Fibroblast of villous mesenchyme (primary cell): ENCODE data around the gene CDYL2. TPM values are rescaled to one million over a fixed set of nuclear protein-coding genes. Genes with fewer than 3 reads are reported as not detected.
A peak's percentile ranks its signal among the peaks of the same experiment; 100 is the strongest.

ENCODE experiments used
- DNase-seq: peaks from one replicate; pipeline ENCODE4 v3.0.0-alpha.2; 2010; ENCODE audit warnings: low read depth
- H3K4me3 ChIP-seq: 2 replicates; pipeline ENCODE4 v1.5.1; 2011; ENCODE audit warnings: low read depth, mild to moderate bottlenecking, low read length
- total RNA-seq: library from RNA; depleted of rRNA; stranded (reverse); fragments of >200 nt; gene quantifications from 2 replicates; pipeline ENCODE4 v1.2.3, GENCODE V29; 2012
- TF ChIP-seq, protein P1 (sequence below): IDR thresholded peaks from 2 replicates; pipeline ENCODE4 v1.5.1; 2012; ENCODE audit warnings: low read depth, mild to moderate bottlenecking, low read length; ENCODE audit not compliant: insufficient read depth

The CDYL2 gene, protein sequence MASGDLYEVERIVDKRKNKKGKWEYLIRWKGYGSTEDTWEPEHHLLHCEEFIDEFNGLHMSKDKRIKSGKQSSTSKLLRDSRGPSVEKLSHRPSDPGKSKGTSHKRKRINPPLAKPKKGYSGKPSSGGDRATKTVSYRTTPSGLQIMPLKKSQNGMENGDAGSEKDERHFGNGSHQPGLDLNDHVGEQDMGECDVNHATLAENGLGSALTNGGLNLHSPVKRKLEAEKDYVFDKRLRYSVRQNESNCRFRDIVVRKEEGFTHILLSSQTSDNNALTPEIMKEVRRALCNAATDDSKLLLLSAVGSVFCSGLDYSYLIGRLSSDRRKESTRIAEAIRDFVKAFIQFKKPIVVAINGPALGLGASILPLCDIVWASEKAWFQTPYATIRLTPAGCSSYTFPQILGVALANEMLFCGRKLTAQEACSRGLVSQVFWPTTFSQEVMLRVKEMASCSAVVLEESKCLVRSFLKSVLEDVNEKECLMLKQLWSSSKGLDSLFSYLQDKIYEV
- 9.3 and 14.2 TPM in 2 replicates for total RNA-seq

DNA sequence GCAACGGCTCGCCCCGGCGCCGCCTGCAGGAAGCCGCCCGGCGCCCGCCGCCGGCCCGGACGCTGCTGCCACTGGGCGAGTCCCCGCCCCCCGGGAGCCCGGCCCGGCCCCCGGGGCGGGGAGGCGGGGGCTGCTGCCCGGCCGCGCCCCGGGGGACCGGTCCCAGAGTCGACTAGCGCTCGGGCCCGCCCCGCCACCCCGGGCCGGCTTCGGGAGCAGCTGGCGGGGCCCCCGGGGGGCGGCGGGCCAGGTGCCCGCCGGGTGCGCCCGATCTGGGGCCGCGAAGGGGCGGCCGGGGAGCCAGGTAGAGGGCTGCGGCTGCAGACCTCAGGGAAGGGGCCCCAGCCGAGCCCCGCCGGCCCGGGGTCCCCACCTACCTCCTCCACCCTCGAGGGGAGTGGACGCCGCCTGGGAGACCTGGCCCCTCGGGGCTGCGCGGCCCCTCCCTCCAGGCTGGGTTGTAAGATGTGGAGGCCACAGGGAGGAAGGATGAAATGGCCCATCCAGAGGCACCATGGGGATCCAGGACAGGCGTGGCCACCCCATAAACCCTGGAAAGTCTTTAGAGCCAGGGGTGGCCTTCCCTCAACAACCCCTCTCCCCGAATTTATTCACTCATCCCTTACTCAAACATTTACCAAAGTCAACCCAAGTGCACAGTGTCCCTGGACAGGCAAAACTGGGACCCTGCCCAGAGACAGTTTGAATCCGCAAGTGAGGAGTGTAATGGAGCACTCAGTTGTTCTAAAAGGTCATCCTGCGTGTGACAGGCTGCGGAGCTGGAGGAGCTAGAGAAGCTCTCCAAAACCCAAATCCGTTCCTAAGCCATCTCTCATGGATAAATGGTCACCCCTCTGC is at the start of gene CDYL2:
Gene CDYL2 (minus strand): TSS at position 73 of the 858 bp plus-strand sequence. CDS start 425 bp downstream, outside the sequence.
- TF ChIP-seq, protein P1, sequence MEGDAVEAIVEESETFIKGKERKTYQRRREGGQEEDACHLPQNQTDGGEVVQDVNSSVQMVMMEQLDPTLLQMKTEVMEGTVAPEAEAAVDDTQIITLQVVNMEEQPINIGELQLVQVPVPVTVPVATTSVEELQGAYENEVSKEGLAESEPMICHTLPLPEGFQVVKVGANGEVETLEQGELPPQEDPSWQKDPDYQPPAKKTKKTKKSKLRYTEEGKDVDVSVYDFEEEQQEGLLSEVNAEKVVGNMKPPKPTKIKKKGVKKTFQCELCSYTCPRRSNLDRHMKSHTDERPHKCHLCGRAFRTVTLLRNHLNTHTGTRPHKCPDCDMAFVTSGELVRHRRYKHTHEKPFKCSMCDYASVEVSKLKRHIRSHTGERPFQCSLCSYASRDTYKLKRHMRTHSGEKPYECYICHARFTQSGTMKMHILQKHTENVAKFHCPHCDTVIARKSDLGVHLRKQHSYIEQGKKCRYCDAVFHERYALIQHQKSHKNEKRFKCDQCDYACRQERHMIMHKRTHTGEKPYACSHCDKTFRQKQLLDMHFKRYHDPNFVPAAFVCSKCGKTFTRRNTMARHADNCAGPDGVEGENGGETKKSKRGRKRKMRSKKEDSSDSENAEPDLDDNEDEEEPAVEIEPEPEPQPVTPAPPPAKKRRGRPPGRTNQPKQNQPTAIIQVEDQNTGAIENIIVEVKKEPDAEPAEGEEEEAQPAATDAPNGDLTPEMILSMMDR = no peak
- peak within 1 kb of the TSS; percentile 75 for H3K4me3 ChIP-seq
- DNase-seq = peak; percentile 31

DNA sequence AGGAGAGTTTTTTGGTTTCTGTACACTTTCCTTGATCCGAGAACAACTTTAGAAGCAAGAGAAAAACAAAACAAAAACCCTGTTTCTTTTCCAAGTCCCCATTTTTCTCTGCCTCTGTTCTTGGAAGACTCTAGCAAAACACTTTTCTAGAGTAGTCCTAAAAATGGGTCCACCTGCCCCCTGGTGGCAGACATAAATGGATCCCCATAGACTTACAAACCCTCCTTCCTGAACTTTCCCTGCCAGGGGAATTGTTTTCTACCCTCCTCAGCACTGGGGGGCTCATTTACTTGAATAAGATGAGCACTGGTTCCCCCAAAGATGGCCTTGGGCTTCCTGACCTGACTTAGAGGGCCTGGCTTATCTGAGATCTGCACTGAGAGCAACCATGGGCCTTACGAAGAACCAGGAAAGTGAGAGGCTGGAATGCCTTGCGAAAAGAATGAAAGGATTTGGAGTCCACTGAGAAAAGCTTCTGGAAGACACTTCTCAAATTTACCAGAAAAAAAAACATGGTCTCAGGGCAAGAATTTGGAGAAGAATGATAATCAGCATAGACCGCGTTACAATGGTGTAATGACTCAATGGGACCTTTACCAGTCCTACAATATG is 48.0 kb upstream of the CDYL2 start:
- peak; percentile 56 for DNase-seq
- TF ChIP-seq, protein P1 = peak; percentile 63
- no peak overlapping the region for H3K4me3 ChIP-seq

DNA sequence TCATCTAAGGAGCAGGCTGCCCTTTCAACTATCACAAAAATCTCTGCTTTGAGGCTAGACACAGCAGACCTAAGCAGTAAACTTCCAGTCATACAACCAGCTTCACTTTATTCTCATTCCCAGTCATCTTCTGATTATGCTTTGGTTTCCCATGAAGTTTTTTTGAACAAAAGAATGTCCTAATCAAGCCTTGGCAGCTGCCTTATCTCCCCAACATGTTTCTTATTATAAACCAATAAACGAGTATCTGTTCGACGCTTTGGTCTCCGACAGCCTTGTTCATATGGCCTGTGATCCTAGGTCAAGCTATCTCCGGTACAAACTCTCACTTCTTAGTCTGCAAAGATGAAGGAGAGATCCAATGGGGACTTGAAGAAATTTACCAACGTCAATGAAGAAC is 47.4 kb upstream of the CDYL2 start:
- TF ChIP-seq, protein P1 = no peak
- no peak overlapping the region for H3K4me3 ChIP-seq
- peak; percentile 72 for DNase-seq

DNA sequence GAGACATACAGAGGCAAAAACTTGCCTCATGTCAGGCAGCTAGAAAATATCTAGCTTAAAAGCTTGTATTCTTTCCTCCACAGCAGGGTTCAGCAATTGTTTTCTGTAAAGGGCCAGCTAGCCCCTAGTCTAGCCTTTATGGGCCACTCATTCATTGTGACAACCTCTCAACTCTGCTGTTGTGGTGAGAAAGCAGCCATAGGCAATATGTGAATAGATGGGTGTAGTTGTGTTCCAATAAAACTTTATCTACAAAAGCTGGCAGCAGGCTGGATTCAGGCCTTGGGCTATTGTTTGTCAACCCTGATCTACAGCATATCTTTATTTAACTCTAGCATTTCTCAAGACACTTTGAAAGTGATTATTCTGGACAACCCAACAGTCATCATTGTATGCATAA is 46.4 kb upstream of the CDYL2 start:
- no peak for DNase-seq
- no peak overlapping the region for H3K4me3 ChIP-seq
- TF ChIP-seq, protein P1 = no peak

DNA sequence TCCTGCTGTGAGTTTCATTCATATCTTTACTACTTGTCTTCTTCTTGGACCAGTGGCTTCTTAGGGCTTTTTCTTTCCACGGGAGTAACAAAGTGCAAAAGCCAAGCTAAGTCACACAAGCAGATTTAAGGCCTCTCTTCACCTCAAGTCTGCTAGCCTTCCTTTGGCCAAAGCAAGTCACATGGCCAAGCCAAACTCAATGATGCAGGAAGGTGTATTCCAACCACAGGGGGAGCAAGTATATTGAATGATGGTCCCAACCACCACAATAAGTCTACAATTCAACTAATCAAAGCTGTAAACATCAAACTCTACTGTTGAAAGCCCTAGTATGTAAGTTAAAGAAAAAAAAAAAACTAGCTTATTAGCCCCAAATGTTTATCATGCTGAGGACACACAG is 44.5 kb upstream of the CDYL2 start:
- TF ChIP-seq, protein P1 = no peak
- no peak for DNase-seq

DNA sequence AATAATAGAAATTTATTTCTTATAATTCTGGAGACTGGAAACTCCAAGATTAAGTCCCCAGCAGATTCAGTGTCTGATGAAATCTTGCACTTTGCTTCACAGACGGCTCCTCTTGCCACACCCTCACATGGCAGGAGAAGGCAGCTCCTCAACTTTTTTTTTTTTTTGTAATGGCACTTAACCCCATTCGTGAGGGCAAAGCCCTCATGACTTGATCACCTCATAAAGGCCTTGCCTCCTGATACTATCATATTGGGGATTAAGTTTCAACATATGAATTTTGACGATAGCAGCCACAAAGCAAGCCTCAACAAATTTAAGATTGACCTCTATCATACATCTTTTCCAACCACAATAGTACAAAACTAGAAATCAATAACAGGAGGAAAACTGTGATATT is 42.3 kb upstream of the CDYL2 start:
- TF ChIP-seq, protein P1 = no peak
- DNase-seq = no peak
- H3K4me3 ChIP-seq = no peak overlapping the region

More for the DNA sequence above, 44.5 kb upstream of the CDYL2 start:
- H3K4me3 ChIP-seq = no peak overlapping the region
